ENCODE measurements around the gene DEF6. TPM values are rescaled to one million over a fixed set of nuclear protein-coding genes. Genes with fewer than 3 reads are reported as not detected.
"Not testable (repeated sequence)": the region's sequence is repeated elsewhere in the genome, so short reads cannot be mapped to it uniquely, and the experiment has no call there.

The DEF6 gene
- polyA plus RNA-seq, 10 donors, result 3.1 to 12.0 (median 5.2) TPM

GRCh38 chr6:35309611-35310264 is 12.1 kb downstream of the DEF6 start:
- no peak for DNase-seq

- no peak for DNase-seq
Observed at GRCh38 chr6:35310265-35310831, 12.7 kb downstream of the DEF6 start.

GRCh38 chr6:35311390-35312075 is 13.9 kb downstream of the DEF6 start:
- DNase-seq, result no peak

GRCh38 chr6:35312076-35312800 is 14.6 kb downstream of the DEF6 start:
- DNase-seq, result no peak

- DNase-seq, result no peak
Observed at GRCh38 chr6:35312807-35313206, 15.2 kb downstream of the DEF6 start.

GRCh38 chr6:35317483-35318195 is 20.0 kb downstream of the DEF6 start:
- no peak for DNase-seq

GRCh38 chr6:35318196-35319171 is 20.9 kb downstream of the DEF6 start:
- peak; percentile 74 to 93 (median 84) for DNase-seq

GRCh38 chr6:35319346-35320030 is 21.9 kb downstream of the DEF6 start:
- DNase-seq, result no peak

- DNase-seq, result no peak
Observed at GRCh38 chr6:35320031-35320410, 22.4 kb downstream of the DEF6 start.

- no peak for DNase-seq
Observed at GRCh38 chr6:35321091-35321490, 23.5 kb downstream of the DEF6 start.

- peak; percentile 15 to 59 (median 38) for DNase-seq
Observed at GRCh38 chr6:35327349-35328027, 29.9 kb downstream of the DEF6 start.

GRCh38 chr6:35328108-35328723 is 30.6 kb downstream of the DEF6 start:
- no peak for DNase-seq

- not testable (repeated sequence) for DNase-seq
Observed at GRCh38 chr6:35328965-35329364, 31.3 kb downstream of the DEF6 start.

GRCh38 chr6:35330541-35331119 is 33.0 kb downstream of the DEF6 start:
- no peak for DNase-seq

GRCh38 chr6:35332074-35332887 is 34.7 kb downstream of the DEF6 start:
- not testable (repeated sequence) for DNase-seq

- DNase-seq, result no peak
Observed at GRCh38 chr6:35341557-35341956, 43.9 kb downstream of the DEF6 start.

GRCh38 chr6:35342258-35343091 is 44.9 kb downstream of the DEF6 start, which contains the start of gene PPARD:
Gene PPARD (plus strand): TSS chr6:35342558. CDS start chr6:35411088, 68,530 bp downstream.
- peak; percentile 96 to 99 (median 99) for DNase-seq
